Stimulated activated CD4-positive, alpha-beta T cell treated with anti-CD3 and anti-CD28 coated beads, Interleukin-12 subunit alpha, Interleukin-12 subunit beta, amount 100 ng/mL, for 4 hours (primary cell): ENCODE data around the gene MAJIN.
"Not testable (repeated sequence)": the region's sequence is repeated elsewhere in the genome, so short reads cannot be mapped to it uniquely, and the experiment has no call there.

Experiments used
- DNase-seq: peaks from one replicate; pipeline ENCODE4 v3.0.0-alpha.2; 2020

Gene MAJIN

GRCh38 chr11:64971421-64972233 is at the start of gene MAJIN:
MAJIN (minus strand) TSS chr11:64972108; CDS start chr11:64959405, 12,703 bp downstream.
- peak; percentile 93 for DNase-seq

- no peak for DNase-seq
Observed at GRCh38 chr11:65021509-65021908, 49.6 kb upstream of the MAJIN start.

GRCh38 chr11:65021003-65021402 is 49.1 kb upstream of the MAJIN start:
- no peak for DNase-seq

- no peak for DNase-seq
Observed at GRCh38 chr11:65019824-65020223, 47.9 kb upstream of the MAJIN start.

GRCh38 chr11:65017937-65018336 is 46.0 kb upstream of the MAJIN start:
- DNase-seq: no peak

GRCh38 chr11:65016705-65017104 is 44.8 kb upstream of the MAJIN start:
- no peak for DNase-seq

- DNase-seq: no peak
Observed at GRCh38 chr11:65014726-65015227, 42.9 kb upstream of the MAJIN start.

- DNase-seq: peak; percentile 83
Observed at GRCh38 chr11:65013888-65014725, 42.2 kb upstream of the MAJIN start, which contains the start of gene ARL2. ARL2 (plus strand) TSS chr11:65014160; CDS start chr11:65014208, 48 bp downstream.

- peak; percentile 87 for DNase-seq
Observed at GRCh38 chr11:65013130-65013887, 41.4 kb upstream of the MAJIN start.

- no peak for DNase-seq
Observed at GRCh38 chr11:65008873-65009272, 37.0 kb upstream of the MAJIN start.

- no peak for DNase-seq
Observed at GRCh38 chr11:65008016-65008415, 36.1 kb upstream of the MAJIN start.

GRCh38 chr11:65003968-65004367 is 32.1 kb upstream of the MAJIN start:
- not testable (repeated sequence) for DNase-seq

- no peak for DNase-seq
Observed at GRCh38 chr11:65003282-65003681, 31.4 kb upstream of the MAJIN start.

- no peak for DNase-seq
Observed at GRCh38 chr11:65002706-65003105, 30.8 kb upstream of the MAJIN start.

GRCh38 chr11:64999478-64999877 is 27.6 kb upstream of the MAJIN start:
- DNase-seq: no peak

- DNase-seq: no peak
Observed at GRCh38 chr11:64998690-64999431, 27.0 kb upstream of the MAJIN start.

- DNase-seq: no peak
Observed at GRCh38 chr11:64998141-64998540, 26.2 kb upstream of the MAJIN start.

- DNase-seq: no peak
Observed at GRCh38 chr11:64996710-64997380, 24.9 kb upstream of the MAJIN start, which contains the start of gene BATF2. BATF2 (minus strand) TSS chr11:64996971; CDS start chr11:64996914, 57 bp downstream.

- no peak for DNase-seq
Observed at GRCh38 chr11:64996327-64996709, 24.4 kb upstream of the MAJIN start.

GRCh38 chr11:64994318-64994717 is 22.4 kb upstream of the MAJIN start:
- no peak for DNase-seq

- DNase-seq: no peak
Observed at GRCh38 chr11:64990222-64990923, 18.5 kb upstream of the MAJIN start.
